GF-D8 (cell line): ENCODE measurements around the gene EPHA2.

ENCODE experiments used
- DNase-seq: peaks from one replicate; lab custom pipeline; 2025; lab: John Stamatoyannopoulos, UW

EPHA2 gene

DNA sequence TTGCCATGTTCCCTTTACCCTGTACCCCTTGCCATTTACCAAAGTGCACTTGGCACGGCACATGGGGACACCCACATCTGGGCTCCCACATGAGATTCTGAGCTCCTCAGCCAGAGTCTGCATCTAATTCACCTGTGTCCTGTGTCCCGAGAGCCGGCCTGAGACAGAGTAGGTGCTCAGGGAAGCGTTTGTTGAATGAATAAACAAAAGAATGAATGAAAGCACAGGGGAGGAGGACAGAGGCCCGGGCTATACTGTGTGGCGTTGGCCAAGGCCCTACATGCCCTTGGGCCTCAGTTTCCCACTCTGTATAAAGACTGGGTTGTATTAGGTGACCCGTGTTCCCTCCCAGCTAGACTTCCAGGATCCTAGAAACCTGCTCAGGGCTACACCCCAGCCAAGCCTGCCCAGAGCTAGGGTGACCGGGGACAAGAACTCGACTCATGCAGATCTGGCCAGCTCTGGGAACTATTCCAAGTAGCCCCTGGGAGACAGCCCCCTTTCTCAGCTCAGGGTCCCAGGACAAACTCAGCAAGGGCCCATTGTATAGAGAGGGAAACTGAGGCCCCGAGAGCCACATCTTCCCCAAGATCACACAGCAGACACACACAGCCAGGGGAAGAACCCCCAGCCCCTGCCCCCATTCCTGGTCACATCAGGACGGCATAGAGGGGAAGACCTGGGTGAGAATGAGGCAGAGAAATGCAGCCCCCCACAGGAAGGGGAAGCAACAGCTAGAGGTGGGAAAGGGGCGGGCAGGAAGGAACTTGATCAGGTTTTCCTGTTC lies 6.0 kb downstream of the EPHA2 start:
- no peak for DNase-seq

DNA sequence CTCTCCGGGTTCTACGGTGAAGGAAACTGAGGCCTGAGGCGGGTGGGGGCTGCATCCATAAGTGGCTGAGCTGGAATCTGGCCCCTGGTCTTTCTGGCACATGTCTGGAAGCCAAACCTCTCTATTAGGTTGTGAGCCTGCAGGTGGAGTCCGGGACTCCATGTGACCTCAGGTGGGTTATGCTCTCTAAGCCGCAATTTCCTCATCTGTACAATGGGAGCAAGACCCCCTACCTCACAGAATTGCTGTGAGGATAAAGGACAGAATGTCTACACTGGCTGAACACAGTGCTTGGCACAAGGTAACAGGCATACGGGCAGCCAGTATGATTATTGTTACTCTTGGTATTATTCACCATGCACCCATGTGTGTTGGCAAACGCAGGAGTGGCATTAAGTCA lies 6.7 kb downstream of the EPHA2 start:
- no peak for DNase-seq

DNA sequence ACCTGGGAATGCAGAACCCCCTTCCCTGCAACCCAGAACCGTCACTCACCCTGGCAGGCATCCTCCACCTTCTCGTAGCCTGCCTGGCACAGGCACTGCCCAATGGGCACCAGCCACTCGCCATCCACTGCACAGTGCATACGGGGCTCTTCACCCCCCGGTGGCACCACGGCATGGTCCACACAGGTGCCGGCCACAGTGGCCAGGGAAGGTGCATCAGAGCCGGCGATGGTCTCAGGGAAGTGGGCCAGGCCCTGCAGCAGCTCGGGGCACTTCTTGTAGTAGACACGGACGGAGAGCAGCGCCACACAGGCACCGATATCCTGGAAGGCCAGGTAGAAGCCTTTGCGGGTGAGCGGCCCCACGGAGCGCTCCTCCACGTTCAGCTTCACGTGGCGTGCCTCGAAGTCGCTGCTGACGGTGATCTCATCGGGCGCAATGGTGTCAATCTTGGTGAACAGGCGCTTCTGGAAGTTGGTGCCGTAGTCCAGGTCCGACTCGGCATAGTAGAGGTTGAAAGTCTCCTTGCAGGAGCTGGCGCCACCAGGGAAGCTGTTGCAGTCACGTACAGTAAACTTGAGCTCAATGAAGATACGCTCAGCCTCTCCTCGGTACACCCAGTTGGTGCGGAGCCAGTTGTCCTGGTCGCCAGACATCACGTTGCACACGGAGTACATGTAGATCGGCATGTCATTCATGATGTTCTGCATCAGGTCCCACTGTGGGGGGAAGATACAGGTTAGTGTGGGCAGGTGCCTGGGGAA lies 7.4 kb downstream of the EPHA2 start:
- no peak for DNase-seq

DNA sequence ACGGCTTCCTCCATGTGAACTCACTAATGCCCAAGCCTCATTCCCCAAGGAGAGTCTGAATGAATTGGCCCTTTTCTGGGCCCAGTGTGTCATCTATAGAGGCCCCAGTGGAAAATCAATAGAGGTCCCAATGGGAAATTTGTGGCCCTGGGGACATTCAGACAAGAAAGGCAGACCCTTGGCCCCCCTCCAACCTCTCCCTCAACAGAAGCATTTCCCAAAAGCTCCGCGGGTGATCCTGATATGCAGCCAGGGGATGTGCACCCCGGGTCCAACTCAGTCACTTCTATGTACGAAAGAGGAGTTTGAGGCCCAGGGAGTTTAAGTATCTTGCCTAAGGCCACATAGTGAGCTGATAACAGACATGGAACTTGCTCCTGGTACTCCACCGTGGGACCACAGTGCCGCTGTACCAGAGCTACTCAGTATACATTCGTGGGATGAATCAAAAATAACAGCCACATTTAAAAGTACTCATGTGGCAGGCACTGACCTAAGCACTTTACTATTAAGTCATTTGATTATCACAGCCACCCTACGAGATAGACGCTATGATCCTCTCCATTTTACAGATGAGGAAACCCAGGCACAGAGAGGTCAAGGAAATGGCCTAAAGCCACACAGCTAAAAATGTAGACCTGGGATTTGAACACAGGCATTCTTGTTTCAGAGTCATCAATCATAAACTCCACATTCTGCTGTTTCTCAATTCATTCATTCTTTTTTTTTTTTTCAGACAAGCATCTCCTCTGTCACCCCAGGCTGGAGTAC lies 8.5 kb downstream of the EPHA2 start:
- DNase-seq: no peak

DNA sequence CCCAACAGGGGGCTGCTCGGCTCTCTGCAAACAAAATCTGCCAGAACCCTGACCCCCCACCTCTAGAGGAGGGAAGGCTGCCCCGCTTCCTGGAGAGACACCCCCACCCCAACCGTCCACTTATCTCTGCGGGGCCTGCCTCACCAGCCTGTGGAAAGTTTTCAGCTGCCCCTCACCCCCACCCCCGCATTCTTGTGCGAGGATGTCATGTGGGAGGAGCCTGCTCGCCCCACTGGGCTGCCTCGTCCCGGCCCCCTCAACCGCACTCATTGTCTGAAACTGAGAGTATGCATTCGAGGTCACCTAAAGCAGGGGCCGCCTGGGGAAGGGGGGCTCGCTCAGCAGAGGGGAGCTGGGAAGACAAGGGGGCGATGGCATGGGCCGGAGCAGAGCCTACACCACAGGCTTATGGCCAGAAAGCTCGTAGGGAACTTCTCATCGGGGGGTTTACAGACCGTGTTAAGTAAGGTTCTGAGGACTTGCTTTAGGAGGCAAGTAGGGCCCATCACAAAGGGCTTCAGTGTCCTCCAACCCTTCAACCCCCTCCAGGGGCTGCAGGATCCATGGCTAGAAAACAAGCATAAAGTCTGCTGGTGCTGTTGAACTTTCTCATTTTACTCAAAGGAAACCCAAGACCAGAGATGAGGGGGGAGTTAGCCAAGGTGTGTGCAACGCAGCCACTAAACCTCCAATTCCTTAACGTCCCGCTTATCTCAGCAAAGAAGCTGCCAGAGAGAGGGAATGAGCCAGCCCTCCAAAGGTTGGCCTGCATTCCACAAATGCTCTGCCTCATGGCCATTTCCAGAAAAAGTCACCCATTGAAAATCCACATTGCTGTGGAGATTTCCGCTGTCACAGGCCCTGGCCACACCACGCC lies 9.4 kb downstream of the EPHA2 start:
- DNase-seq: no peak

DNA sequence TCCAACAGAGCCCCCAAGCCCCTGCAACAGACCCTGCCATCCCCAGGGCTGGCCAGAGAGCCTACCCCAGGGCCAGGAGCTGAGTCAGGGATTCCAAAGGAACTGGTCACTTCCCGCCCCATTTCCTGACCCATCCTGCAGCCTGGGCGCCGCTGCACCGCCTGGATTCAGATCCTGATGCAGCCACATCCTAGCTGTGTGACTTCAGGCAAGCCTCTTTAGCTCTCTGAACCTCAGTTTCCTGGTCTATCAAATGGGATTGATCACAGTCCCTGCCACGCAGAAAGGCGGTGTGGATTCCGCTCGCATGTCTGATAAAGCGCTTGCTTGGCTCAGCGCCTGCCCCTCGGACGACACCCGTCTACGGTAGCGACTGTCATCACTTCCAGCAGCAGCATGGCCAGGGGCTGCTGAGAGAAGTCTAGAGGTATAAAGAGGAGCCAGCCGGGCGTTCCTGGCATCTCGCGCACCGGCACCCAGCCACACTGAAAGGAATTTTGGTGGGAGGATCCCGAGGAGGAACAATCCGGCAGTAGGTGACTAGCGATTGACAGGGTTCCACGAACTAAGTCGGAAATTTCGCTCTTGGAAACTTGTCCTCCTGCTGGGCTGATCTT lies 10.1 kb downstream of the EPHA2 start:
- no peak for DNase-seq

DNA sequence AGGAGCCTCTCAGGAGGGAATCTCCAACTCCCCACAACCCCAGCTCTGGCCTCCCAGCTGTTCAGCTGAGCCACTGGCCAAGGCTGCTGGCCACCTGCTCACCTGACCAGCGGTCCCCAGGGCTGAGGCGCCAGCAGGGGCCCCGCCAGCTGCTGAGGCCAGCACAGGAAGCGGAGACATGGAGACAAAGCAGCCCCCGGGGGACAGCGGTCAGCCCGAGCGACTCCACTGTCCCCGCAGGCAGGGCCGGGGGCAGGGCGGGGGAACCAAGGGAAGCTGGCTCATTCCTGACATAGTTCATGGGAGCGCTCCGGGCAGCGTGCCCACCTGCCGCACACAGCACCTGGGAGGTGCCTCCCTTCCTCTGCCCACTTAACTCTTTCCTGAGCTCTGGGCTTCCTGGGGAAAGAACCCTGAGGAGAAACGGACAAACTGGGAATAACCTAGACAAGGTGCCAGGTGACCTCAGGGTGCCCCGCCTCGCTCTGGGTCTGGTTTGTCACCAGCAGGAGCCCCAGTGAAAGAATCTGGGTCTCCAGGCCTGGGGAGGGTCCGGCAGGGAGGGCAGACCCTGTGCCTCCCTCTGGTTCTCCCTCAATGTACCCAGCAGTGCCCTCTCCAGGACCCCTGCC lies 10.7 kb downstream of the EPHA2 start:
- no peak for DNase-seq

DNA sequence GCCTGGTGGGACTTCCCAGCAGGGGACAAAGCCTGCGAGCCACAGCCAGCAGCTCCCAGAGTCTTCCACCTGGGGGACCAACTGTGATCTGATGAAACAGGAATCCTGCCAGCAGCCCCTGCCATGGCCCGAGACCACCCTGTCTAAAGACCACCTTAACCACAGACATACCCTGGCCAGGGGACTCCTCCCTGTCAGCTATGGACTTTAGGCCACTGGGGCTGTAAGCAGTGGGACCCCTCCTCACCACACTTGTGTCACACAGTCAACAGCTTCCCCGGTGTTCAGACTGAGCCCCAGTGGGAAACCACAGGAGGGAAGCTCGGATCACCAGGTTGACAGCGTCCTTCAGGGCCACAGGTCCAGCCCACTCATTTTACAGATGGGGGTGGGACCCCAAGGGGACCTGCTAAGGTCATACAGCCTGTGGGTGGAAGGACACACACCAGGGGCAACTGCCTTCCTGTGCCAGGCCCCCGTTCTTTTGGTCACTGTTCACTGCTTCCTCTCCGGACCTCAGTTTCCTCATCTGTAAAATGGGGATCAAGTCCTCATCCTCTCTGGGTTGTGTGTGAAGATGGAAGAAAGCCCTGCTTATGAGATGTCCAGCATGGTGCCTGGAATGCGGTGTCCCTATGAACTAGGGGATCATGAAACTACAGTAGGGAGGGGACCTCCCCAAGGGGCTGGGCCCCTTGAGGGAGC lies 11.4 kb downstream of the EPHA2 start:
- no peak for DNase-seq

DNA sequence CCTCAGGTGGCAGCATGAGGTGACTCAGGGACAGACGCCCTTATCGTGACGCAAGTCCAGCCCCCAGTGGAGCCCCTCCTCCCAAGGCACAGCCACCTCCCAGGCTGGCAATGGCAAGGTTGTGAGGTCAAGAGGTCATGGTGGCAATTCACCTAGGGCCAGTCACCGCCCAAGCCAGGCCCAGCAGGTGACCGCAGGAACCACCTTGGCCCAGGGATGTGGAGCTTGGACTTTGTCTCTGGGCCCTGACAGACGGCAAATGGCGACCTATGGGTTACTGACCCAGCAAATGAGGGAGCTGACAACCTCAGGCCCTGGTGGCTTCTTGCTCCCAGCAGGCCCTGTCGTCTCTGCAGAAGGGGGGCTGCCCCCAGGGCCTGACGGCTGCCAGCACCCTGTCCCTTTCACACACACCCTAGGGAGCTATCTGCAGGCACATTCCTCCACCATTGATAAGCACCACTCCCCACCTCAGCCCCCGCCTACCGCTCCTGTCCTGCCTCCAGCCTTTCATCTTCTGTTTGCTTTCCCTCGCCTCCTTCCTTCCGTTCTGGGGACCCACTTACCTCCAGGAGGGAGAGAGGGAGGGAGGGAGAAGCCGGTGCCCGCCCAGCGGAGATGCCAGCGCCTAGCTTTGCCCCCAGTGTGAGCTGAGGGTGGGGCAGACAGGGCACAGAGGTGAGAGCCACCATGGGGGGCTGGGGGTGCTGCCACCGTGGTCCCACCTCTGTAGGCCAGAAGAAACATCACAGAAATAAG lies 12.1 kb downstream of the EPHA2 start:
- no peak for DNase-seq

DNA sequence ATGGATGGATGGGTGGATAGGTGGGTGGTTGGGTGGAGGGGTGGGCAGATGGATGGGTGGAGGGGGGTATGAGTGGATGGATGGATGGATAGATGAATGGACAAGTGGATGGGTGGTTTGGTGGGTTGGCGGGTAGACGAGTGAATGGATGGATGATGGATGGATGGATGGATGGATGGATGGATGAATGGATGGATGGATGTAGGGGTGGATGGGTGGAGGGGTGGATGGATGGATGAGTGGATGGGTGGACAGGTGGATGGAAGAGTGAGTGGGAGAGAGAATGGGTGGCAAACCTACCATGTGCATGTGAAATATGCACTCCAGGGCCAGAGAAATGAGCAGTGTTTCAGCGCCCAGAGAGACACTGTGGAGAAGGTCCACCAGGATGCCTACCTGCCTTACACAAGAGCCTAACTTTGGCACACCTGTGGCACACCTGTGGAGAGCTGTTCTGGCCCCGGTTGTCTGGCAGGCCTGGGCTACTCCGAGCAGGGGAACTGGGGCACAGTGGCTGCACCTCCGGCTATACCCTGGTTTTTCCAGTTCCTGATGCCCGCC lies 12.8 kb downstream of the EPHA2 start:
- no peak for DNase-seq

DNA sequence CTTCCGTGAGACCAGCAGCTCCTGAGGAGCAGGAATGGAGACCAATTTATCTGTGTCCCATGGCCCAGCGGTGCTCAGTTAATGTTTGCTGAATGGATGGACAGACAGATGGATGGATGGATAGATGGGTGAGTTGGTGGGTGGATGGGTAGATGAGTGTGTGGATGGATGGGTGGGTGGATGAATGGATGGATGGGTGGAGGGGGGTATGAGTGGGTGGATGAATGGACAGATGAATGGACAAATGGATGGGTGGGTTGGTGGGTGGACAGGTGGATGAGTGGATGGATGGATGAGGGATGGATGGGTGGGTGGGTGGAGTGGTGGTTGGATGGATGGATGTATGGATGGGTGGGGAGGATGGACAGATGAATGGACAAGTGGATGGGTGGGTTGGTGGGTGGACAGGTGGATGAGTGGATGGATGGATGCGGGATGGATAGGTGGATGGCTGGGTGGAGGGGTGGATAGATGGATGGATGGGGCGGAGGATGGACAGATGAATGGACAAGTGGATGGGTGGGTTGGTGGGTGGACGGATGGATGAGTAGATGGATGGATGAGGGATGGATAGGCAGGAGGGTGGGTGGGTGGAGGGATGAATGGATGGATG lies 13.4 kb downstream of the EPHA2 start:
- no peak for DNase-seq

DNA sequence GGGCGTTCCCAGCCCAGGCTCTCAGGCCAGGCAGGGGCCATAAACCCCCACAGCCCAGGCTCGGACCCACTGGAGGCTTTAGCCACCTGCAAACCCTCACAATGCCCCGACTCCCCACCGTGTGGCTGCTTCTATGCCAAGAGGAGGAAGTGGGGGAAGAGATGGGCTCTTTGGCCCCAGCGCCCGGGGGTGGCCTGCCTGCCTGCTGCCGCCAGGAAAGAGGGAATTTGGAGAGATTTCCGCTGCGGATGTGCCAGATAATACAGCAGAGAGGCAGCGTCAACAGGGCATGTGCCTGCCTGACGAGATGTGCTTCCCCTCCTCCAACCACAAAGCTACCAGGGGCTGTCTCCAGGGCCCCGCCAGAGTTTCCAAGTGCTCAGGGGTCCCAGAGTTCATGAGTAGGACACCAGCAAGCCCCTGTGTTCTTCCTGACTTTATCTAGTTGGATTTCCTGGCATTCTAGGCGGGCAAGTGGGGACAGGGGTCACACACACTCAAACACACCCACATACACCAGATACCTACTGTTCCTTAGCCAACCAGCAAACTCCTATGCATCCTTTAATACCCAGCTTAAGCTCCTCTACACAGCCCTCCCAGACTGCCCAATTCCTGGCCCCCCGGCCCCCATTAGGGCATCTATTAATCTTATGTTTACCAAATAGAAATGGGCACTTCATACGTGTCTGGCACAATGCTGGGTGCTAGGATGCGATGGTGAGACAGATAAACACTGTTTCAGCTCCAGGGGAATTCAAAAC lies 14.1 kb downstream of the EPHA2 start:
- no peak for DNase-seq

DNA sequence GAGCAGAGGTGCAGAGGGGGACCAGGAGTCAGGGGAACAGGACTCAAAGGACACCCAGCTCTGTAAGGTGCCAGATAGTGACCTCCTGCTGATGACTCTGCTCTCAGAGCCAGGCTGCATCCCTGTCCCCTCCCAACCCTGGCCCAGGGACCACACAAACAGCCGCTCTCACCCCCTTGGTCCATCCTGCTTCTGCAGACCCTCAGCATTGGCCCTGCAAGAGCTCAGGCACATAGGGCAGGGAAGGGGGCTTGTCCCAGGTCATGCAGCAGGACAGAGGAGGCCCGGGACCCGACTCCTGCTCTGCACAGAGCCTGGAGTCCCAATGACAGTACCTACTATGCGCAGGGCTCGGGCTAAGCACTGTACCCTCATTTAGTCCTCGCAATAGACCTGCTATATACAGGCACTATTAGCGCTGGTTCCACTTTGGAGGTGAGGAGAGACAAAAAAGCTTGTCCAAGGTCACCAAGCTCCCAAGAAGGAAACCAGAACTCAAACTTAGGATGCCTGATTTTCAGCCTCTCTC lies 15.7 kb downstream of the EPHA2 start:
- DNase-seq: no peak

DNA sequence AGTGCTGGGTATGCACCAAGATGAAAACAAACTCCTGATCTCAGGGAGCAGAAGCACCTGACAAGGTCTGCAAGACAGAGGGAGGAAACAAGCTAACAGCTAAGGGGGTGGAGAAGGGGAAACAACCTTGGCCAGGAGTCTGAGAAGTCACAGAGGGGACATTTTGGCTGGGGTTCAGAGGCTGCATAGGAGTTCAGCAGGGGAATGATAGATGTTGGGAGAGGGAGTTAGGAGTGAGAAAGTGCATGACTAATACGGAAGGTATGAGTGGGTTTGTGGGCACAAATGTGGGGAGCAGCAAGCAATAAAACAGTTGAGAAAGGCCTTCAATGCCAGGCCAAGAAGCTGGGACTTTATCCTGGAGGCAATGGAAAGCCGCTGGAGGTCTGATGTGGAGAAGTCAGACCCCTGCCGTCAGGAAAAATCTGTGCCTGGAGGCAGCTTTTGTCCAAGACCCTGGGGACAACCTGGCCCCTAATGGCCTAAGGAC lies 16.4 kb downstream of the EPHA2 start:
- no peak for DNase-seq

DNA sequence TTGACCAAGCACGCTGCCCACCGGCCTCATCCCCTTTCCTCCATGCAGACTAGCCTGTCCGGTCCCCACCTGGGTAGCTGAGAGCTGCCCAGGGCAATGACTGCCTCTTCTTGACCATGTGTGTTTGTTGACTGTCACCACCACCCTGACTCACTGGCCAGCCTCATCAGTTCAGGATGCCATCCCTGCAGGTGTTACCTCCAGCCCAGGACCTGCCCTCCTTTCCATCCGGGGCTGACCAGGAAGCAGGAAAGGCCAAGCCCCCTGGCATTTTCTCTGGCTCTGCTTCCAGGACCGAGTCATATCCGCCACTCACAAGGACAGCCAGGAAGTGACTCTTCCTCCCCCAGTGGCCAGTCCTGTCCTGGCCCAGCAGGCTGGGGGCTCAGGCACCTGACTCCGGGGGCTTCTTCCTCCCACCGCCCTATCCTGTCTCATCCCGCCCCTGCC lies 17.1 kb downstream of the EPHA2 start:
- DNase-seq: no peak

DNA sequence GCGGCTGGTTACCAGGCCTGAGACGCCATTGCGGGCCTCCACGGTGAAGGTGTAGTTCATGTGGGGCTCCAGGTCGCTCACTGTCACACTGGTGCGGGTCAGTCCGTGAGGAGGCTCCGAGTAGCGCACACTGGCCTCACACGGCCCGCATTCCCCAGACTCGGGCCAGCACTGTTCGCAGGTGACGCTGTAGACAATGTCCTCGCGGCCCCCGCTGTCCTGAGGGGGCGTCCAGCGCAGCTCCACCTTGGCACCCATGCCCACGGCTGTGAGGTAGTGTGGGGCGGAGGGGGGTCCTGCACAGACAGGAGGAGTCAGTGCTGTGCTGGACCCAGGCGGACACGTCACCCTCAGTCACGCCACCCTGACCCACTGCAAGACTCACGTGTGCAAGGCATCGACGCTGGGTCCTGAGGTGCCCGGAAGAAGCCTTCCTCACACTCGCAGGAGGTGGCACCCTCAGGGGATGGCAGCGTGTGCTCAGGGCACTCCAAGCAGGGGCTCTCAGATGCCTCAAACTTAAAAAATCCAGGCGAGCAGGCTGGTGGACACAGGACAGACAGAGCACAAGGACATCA lies 17.9 kb downstream of the EPHA2 start:
- no peak for DNase-seq

DNA sequence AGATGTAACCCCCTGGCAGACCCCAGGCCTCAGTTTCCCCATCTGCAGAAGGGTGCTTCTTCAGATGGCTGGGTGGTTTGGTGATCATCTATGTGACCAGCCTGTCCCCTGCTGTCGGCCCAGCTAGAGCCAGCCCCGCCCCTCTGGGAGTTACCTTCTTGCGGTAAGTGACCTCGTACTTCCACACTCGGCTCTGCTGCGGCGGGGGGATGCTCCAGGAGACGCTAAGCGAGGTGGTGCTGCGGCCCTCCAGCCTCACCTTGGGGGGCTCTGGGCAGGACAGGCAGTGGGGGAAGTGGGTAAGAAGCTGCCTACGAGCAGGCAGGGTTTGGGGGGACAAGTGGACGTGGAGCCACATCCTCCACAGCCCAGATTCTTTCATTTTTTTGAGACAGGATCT lies 20.4 kb downstream of the EPHA2 start:
- no peak for DNase-seq
